Activated CD8-positive, alpha-beta memory T cell treated with anti-CD3 and anti-CD28 coated beads for 1 hour (primary cell): ENCODE measurements around the gene SRL.
A peak's percentile ranks its signal among the peaks of the same experiment; 100 is the strongest.

ENCODE experiments used
- DNase-seq, 2 donors: peaks; one replicate each; pipeline ENCODE4 v3.0.0-alpha.2; 2020; ENCODE audit warnings: low read depth in 1 of 2; ENCODE audit errors: extremely low read depth in 1 of 2

Gene SRL

GRCh38 chr16:4241928-4242283 lies at the start of gene SRL:
Gene SRL (minus strand): TSS chr16:4242080. CDS start chr16:4242067, 13 bp downstream.
- DNase-seq, result no peak

GRCh38 chr16:4290236-4290830 lies 48.5 kb upstream of the SRL start:
- no peak for DNase-seq

- peak; percentile 64 to 80 for DNase-seq
Observed at GRCh38 chr16:4288148-4288921, 46.5 kb upstream of the SRL start.

GRCh38 chr16:4285167-4285566 lies 43.3 kb upstream of the SRL start:
- DNase-seq, result no peak

- no peak for DNase-seq
Observed at GRCh38 chr16:4283939-4284338, 42.1 kb upstream of the SRL start.

- no peak for DNase-seq
Observed at GRCh38 chr16:4283441-4283840, 41.6 kb upstream of the SRL start.

GRCh38 chr16:4280625-4281024 lies 38.7 kb upstream of the SRL start:
- no peak for DNase-seq

GRCh38 chr16:4277987-4278513 lies 36.2 kb upstream of the SRL start:
- DNase-seq, result no peak

- DNase-seq, result no peak
Observed at GRCh38 chr16:4275861-4276260, 34.0 kb upstream of the SRL start.

GRCh38 chr16:4273858-4274311 lies 32.0 kb upstream of the SRL start:
- DNase-seq, result peak in 1 of 2 donors; percentile 13

GRCh38 chr16:4272114-4272956 lies 30.5 kb upstream of the SRL start:
- peak in 1 of 2 donors; percentile 16 for DNase-seq

GRCh38 chr16:4271176-4272113 lies 29.6 kb upstream of the SRL start:
- peak; percentile 58 to 79 for DNase-seq

GRCh38 chr16:4270595-4270994 lies 28.7 kb upstream of the SRL start:
- no peak for DNase-seq

GRCh38 chr16:4270091-4270490 lies 28.2 kb upstream of the SRL start:
- DNase-seq, result no peak

GRCh38 chr16:4266372-4266771 lies 24.5 kb upstream of the SRL start:
- DNase-seq, result no peak

GRCh38 chr16:4265676-4266075 lies 23.8 kb upstream of the SRL start:
- no peak for DNase-seq

- DNase-seq, result no peak
Observed at GRCh38 chr16:4264546-4264945, 22.7 kb upstream of the SRL start.

GRCh38 chr16:4263504-4264436 lies 21.9 kb upstream of the SRL start:
- DNase-seq, result no peak

- no peak for DNase-seq
Observed at GRCh38 chr16:4262303-4262835, 20.5 kb upstream of the SRL start.
